Esophagus squamous epithelium (tissue), 5 donors: Measurements from ENCODE around the gene PCDHGB5. TPM values are rescaled to one million over a fixed set of nuclear protein-coding genes. Genes with fewer than 3 reads are reported as not detected.

Source experiments
- DNase-seq: peaks from one replicate; lab custom pipeline; 2025; lab: John Stamatoyannopoulos, UW
- H3K27ac ChIP-seq, 4 donors: fragments of 200-600 bp; sonication (generic); one replicate each; pipeline ENCODE4 v1.5.1; 2016 to 2019; ENCODE audit warnings: mild to moderate bottlenecking in 1 of 4
- H3K27me3 ChIP-seq, 4 donors: fragments of 200-600 bp; sonication (generic); 1 replicate in 3 of 4; 2 replicates in 1 of 4; pipeline versions ENCODE4 v1.5.1 to v1.6.0; 2017 to 2021; ENCODE audit warnings: antibody characterized with exemption in 1 of 4
- H3K36me3 ChIP-seq, 3 donors: fragments of 200-600 bp; sonication (generic); one replicate each; pipeline ENCODE4 v1.5.1; 2016 to 2019
- H3K4me1 ChIP-seq, 3 donors: fragments of 200-600 bp; sonication (generic); one replicate each; pipeline ENCODE4 v1.5.1; 2017 to 2019
- H3K4me3 ChIP-seq, 4 donors: fragments of 200-600 bp; sonication (generic); 1 replicate in 3 of 4; 2 replicates in 1 of 4; pipeline ENCODE4 v1.5.1; 2016 to 2019; ENCODE audit warnings: mild to moderate bottlenecking in 2 of 4, moderate library complexity in 1 of 4
- H3K9me3 ChIP-seq, 3 donors: fragments of 200-600 bp; sonication (generic); one replicate each; pipeline ENCODE4 v1.5.1; 2016 to 2019
- POLR2A ChIP-seq, 4 donors: fragments of 450-650 bp; IDR thresholded peaks; one replicate each; pipeline ENCODE4 v1.6.1; 2017; ENCODE audit warnings: antibody characterized with exemption in 4 of 4, mild to moderate bottlenecking in 4 of 4, moderate library complexity in 3 of 4
- WGBS, 2 donors: methylation state at CpG; one replicate each; pipeline ENCODE4 v1.1.5; 2018; 5-methylcytosine and 5-hydroxymethylcytosine counted together
- intact Hi-C: fragments of 100-400 bp; cut with DNase I; formaldehyde crosslinking; loops from one replicate; pipeline ENCODE4 v1.15.0; 2022
- total RNA-seq, 4 donors: library from RNA; depleted of rRNA; stranded (reverse); fragments of >200 nt; gene quantifications; one replicate each; pipeline ENCODE4 v1.1.0, GENCODE V29; 2016
- TF ChIP-seq, protein P1 (sequence below), 6 experiments: fragments of 450-650 bp in 4 of 6; fragments of 200-600 bp in 2 of 6; sonication (generic) in 2 of 6; IDR thresholded peaks; one replicate each; pipeline ENCODE4 v1.5.1; 2016 to 2019; ENCODE audit warnings: antibody characterized with exemption in 6 of 6, mild to moderate bottlenecking in 4 of 6, moderate library complexity in 4 of 6
- donor health status: DM: yes; HTN: yes; CAD: no.

The PCDHGB5 gene
- total RNA-seq, 4 donors from 2014 or later = 5.5 to 7.5 (median 6.7) TPM

DNA sequence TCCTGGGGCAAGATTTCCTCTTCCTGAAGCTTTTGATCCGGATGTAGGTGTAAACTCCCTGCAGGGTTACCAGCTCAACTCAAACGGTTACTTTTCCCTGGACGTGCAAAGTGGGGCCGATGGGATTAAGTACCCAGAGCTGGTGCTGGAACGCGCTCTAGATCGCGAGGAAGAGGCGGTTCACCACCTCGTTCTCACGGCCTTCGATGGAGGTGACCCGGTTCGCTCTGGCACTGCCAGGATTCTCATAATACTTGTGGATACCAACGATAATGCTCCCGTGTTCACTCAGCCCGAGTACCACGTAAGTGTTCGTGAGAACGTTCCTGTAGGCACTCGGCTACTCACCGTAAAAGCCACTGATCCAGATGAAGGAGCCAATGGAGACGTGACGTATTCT, 42.1 kb upstream of the PCDHGB5 start:
- Histone ChIP-seq H3K9me3 (peaks cover 5 to 98% (median 76%) of the 10 kb centered on the region in 3 donors), H3K4me3 (peak overlapping the region in 2 of 4 donors; percentile 26 to 47)
- 73 to 75% methylated on average over 20 to 24 of the region's 24 CpGs for WGBS, 2 donors

DNA sequence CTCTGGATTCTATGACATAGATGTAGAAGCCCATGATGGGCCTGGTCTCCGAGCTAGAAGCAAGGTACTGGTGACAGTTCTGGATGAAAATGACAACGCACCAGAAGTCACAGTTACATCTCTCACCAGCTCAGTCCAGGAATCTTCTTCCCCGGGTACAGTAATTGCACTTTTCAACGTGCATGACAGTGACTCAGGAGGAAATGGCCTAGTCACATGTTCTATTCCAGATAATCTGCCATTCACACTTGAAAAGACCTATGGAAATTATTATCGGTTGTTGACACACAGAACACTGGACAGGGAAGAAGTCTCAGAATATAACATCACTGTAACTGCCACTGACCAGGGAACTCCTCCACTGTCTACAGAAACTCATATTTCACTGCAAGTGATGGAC, 41.6 kb upstream of the PCDHGB5 start:
- intact Hi-C loops = no loop called here
- H3K9me3 ChIP-seq = peaks cover 5 to 98% (median 76%) of the 10 kb centered on the region in 3 donors
- DNase-seq = no peak
- no peak overlapping the region for H3K27ac ChIP-seq
- WGBS, 2 donors = 67 to 69% methylated on average over 4 to 5 of the region's 5 CpGs
- peaks cover 0 to 43% (median 0%) of the 10 kb centered on the region in 4 donors for H3K27me3 ChIP-seq
- H3K36me3 ChIP-seq = no peaks in the 10 kb centered on the region
- H3K4me3 ChIP-seq = no peak overlapping the region
- H3K4me1 ChIP-seq = no peaks in the 10 kb centered on the region
- TF ChIP-seq, protein P1, sequence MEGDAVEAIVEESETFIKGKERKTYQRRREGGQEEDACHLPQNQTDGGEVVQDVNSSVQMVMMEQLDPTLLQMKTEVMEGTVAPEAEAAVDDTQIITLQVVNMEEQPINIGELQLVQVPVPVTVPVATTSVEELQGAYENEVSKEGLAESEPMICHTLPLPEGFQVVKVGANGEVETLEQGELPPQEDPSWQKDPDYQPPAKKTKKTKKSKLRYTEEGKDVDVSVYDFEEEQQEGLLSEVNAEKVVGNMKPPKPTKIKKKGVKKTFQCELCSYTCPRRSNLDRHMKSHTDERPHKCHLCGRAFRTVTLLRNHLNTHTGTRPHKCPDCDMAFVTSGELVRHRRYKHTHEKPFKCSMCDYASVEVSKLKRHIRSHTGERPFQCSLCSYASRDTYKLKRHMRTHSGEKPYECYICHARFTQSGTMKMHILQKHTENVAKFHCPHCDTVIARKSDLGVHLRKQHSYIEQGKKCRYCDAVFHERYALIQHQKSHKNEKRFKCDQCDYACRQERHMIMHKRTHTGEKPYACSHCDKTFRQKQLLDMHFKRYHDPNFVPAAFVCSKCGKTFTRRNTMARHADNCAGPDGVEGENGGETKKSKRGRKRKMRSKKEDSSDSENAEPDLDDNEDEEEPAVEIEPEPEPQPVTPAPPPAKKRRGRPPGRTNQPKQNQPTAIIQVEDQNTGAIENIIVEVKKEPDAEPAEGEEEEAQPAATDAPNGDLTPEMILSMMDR (IDR thresholded peaks at IDR 0.05) = no peak
- no peak for TF ChIP-seq POLR2A (IDR thresholded peaks at IDR 0.05)

More for the DNA sequence above, 42.1 kb upstream of the PCDHGB5 start:
- TF ChIP-seq POLR2A (IDR thresholded peaks at IDR 0.05) = no peak
- TF ChIP-seq, protein P1 (IDR thresholded peaks at IDR 0.05) = no peak
- H3K27ac ChIP-seq = no peak overlapping the region
- no peaks in the 10 kb centered on the region for H3K4me1 ChIP-seq
- H3K27me3 ChIP-seq = peaks cover 0 to 43% (median 0%) of the 10 kb centered on the region in 4 donors
- DNase-seq = no peak
- H3K36me3 ChIP-seq = no peaks in the 10 kb centered on the region
- intact Hi-C loops = no loop called here

DNA sequence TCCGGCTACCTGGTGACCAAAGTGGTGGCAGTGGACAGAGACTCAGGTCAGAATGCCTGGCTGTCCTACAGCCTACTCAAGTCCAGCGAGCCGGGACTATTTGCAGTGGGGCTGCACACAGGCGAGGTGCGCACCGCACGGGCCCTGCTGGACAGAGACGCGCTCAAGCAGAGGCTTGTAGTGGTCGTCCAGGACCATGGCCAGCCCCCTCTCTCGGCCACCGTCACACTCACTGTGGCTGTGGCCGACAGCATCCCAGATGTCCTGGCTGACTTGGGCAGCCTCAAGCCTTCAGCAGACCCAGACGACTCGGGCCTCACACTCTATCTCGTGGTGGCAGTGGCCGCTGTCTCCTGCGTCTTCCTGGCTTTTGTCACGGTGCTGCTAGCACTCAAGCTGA, 40.8 kb upstream of the PCDHGB5 start:
- Histone ChIP-seq H3K4me1 (no peaks in the 10 kb centered on the region), H3K27ac (no peak overlapping the region), H3K4me3 (peak overlapping the region in 1 of 4 donors; percentile 16), H3K36me3 (no peaks in the 10 kb centered on the region), H3K27me3 (peaks cover 0 to 43% (median 0%) of the 10 kb centered on the region in 4 donors), H3K9me3 (peaks cover 5 to 98% (median 76%) of the 10 kb centered on the region in 3 donors)
- 65% methylated on average over 12 of the region's 19 CpGs; no CpG with 5 or more reads in 1 of the 2 donors for WGBS, 2 donors
- intact Hi-C loops = no loop called here
- no peak for TF ChIP-seq POLR2A (IDR thresholded peaks at IDR 0.05)
- TF ChIP-seq, protein P1 (IDR thresholded peaks at IDR 0.05) = no peak
- no peak for DNase-seq

DNA sequence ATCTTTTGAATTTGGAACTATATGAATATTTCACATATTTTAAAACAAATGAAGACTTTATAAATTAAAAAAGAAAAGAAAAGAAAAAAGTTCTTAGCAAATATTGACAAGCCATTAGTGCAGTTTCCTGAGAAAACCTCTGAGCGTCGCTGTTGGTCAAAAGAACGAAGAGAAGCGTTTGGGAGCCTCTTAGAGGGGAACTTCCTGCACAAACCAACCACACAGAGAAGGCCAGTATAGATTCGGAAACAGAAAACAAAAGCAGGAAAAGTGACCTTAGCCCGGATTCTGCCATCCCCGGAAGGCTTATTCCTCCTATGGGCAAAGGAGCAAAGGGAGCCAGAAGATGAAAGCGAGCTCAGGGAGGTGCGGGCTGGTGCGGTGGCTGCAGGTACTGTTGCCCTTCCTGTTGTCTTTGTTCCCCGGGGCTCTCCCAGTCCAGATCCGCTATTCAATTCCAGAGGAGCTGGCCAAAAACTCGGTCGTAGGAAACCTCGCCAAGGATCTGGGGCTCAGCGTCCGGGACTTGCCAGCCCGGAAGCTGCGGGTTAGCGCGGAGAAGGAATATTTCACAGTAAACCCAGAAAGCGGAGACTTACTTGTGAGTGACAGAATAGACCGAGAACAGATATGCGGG, 37.8 kb upstream of the PCDHGB5 start, which contains the start of gene PCDHGB2:
Gene PCDHGB2 (plus strand): TSS at position 205 of the 637 bp plus-strand sequence. CDS start 142 bp downstream, at position 347.
- H3K36me3 ChIP-seq = no peaks in the 10 kb centered on the region
- peaks cover 0 to 62% (median 0%) of the 10 kb centered on the region in 4 donors for H3K27me3 ChIP-seq
- 28 to 29% methylated on average over 20 to 21 of the region's 24 CpGs for WGBS, 2 donors
- no peak within 1 kb of the TSS for H3K27ac ChIP-seq
- no peak for DNase-seq
- intact Hi-C loops = no loop called here
- peak within 1 kb of the TSS in 3 of 4 donors; percentile 23 to 52 (median 31) for H3K4me3 ChIP-seq
- H3K4me1 ChIP-seq = no peaks in the 10 kb centered on the region
- TF ChIP-seq POLR2A (IDR thresholded peaks at IDR 0.05) = no peak
- TF ChIP-seq, protein P1 (IDR thresholded peaks at IDR 0.05) = peak in 1 of 6 experiments; percentile 19
- H3K9me3 ChIP-seq = peaks cover 5 to 100% (median 82%) of the 10 kb centered on the region in 3 donors

DNA sequence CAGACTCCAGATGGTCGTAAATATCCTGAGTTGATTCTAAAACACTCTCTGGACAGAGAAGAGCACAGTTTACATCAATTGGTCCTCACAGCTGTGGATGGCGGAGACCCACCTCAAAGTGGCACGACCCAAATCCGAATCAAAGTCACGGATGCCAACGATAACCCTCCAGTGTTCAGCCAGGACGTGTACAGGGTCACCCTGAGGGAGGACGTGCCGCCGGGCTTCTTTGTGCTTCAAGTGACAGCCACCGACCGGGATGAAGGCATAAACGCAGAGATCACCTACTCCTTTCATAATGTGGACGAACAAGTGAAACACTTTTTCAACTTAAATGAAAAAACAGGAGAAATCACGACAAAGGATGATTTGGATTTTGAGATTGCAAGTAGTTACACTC, 37.1 kb upstream of the PCDHGB5 start:
- Histone ChIP-seq H3K4me1 (no peaks in the 10 kb centered on the region), H3K4me3 (peak overlapping the region in 1 of 4 donors; percentile 52), H3K36me3 (no peaks in the 10 kb centered on the region), H3K27ac (no peak overlapping the region), H3K9me3 (peaks cover 5 to 100% (median 82%) of the 10 kb centered on the region in 3 donors), H3K27me3 (peaks cover 0 to 66% (median 0%) of the 10 kb centered on the region in 4 donors)
- 55 to 61% methylated on average over 15 of the region's 15 CpGs for WGBS, 2 donors
- DNase-seq = no peak
- TF ChIP-seq, protein P1 (IDR thresholded peaks at IDR 0.05) = no peak
- TF ChIP-seq POLR2A (IDR thresholded peaks at IDR 0.05) = no peak
- intact Hi-C loops = no loop called here
